Effector memory CD8-positive, alpha-beta T cell (primary cell): ENCODE data around the gene TMEM171.

Experiments used
- ATAC-seq: fragments of 150-1000 bp; cut with Tn5 transposase; replicated peaks from 2 replicates; pipeline ENCODE4 v1.10.0; 2021; ENCODE audit warnings: mild to moderate bottlenecking, moderate library complexity
- DNase-seq, 3 experiments: peaks; one replicate each; pipeline ENCODE4 v3.0.0; 2021
- H3K27ac Mint-ChIP-seq, 2 donors: one replicate each; pipeline ENCODE4 v1.8.0; 2022; ENCODE audit warnings: mild to moderate bottlenecking in 2 of 2, mixed read lengths in 2 of 2, moderate library complexity in 2 of 2
- H3K27me3 Mint-ChIP-seq, 2 donors: one replicate each; pipeline ENCODE4 v1.8.0; 2022; ENCODE audit warnings: mixed read lengths in 2 of 2
- H3K36me3 Mint-ChIP-seq: one replicate; pipeline ENCODE4 v1.8.0; 2022; ENCODE audit warnings: mild to moderate bottlenecking, moderate library complexity, mixed read lengths; ENCODE audit not compliant: insufficient read depth
- H3K4me1 Mint-ChIP-seq, 2 donors: one replicate each; pipeline ENCODE4 v1.8.0; 2022; ENCODE audit warnings: low read depth in 2 of 2, mixed read lengths in 2 of 2
- H3K4me3 Mint-ChIP-seq, 2 donors: one replicate each; pipeline ENCODE4 v1.8.0; 2022; ENCODE audit warnings: mild to moderate bottlenecking in 2 of 2, mixed read lengths in 2 of 2, moderate library complexity in 2 of 2
- H3K9me3 Mint-ChIP-seq, 2 donors: one replicate each; pipeline ENCODE4 v1.8.0; 2022; ENCODE audit warnings: mixed read lengths in 2 of 2
- total RNA-seq, 9 experiments: gene quantifications; one replicate each; lab custom pipeline; 2026; lab: John Stamatoyannopoulos, UW

TMEM171 gene
- total RNA-seq = 0 to 6.1 (median 0.17) reads per million in 9 experiments

DNA sequence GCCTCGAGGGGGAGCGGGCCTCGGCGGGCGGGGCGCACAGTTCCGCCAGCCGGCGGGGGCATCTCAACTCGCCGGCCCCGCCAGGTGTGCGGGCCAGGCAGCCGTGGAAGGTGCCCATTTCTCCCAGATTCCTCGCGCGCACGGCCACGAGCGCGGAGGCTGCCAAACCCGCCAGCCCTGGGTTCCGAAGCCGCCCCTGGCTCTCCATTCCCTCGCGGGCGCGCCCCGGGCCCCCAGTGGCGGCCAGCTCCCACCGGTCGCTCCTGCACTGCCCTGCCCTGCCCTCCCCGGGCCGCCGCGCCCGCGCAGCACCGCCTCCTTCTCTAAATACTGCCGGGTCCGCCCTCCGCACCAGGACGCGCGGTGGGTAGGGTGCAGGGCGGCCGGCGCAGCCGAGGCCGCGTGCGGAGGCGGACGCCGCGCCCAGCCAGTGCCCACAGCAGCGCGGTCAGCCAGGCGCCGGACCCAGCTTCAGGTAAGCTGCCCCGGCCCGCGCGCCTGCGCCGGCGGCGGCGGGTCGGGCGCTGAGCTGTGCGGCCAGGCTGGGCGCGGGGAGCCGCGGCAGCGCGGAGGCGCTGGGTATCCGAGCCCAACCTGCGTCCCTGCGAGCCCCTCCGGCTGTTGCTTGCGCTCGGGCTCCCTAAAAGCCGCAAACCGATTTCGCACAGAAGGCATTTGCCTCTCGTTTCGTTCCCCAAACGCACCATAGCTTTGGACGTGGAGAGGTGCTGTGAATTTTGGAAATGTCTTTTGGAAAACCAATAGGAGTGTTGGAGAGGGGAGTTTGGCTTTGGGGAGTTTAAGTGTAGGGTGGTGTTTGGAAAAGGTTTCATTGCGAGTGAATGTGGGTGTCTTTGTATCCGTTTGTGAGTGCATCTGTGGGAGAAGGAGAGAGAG is at the start of gene TMEM171:
TSS of gene TMEM171 (plus strand) at position 354 of the 897 bp plus-strand sequence. CDS start 2,799 bp downstream, outside the sequence.
- H3K27me3 Mint-ChIP-seq = peaks cover 40 to 46% of the 10 kb centered on the region in 2 donors
- peak within 1 kb of the TSS; percentile 70 to 86 for H3K4me3 Mint-ChIP-seq
- DNase-seq = peak in 1 of 3 experiments; percentile 21
- H3K27ac Mint-ChIP-seq = peak within 1 kb of the TSS; percentile 59 to 93
- peak; percentile 61 for ATAC-seq
- H3K4me1 Mint-ChIP-seq = peaks cover 28 to 32% of the 10 kb centered on the region in 2 donors
- H3K9me3 Mint-ChIP-seq = no peaks in the 10 kb centered on the region
- peaks cover 11% of the 10 kb centered on the region for H3K36me3 Mint-ChIP-seq

GRCh38 chr5:73081093-73081492 is 39.3 kb upstream of the TMEM171 start:
- H3K27ac Mint-ChIP-seq = no peak overlapping the region
- H3K27me3 Mint-ChIP-seq = no peaks in the 10 kb centered on the region
- H3K4me3 Mint-ChIP-seq = no peak overlapping the region
- H3K9me3 Mint-ChIP-seq = no peaks in the 10 kb centered on the region
- peaks cover 5% of the 10 kb centered on the region for H3K36me3 Mint-ChIP-seq
- no peak for ATAC-seq
- no peak for DNase-seq
- H3K4me1 Mint-ChIP-seq = no peaks in the 10 kb centered on the region

DNA sequence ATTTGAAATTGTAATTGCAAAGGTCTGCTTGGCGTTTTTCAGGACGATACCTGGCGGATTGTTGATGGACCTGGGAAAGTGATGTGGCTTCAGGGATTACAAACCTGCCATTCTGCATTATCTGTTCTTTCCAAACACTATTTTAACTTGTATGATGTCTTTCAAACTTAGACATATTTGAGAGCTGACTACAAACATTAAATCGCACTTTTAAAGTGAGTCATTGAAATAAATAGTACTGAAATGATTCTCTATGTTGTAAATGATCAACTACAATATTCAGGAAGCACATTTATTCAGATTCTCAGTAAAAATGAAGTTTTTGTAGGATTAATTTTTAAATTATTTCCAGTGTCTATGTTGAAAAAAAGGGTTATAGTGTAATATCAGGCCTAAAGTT is 32.3 kb upstream of the TMEM171 start:
- Mint-ChIP-seq H3K36me3 (peaks cover 5% of the 10 kb centered on the region), H3K27me3 (no peaks in the 10 kb centered on the region), H3K9me3 (no peaks in the 10 kb centered on the region), H3K4me3 (no peak overlapping the region), H3K4me1 (no peaks in the 10 kb centered on the region), H3K27ac (no peak overlapping the region)
- DNase-seq (no peak), ATAC-seq (no peak)

DNA sequence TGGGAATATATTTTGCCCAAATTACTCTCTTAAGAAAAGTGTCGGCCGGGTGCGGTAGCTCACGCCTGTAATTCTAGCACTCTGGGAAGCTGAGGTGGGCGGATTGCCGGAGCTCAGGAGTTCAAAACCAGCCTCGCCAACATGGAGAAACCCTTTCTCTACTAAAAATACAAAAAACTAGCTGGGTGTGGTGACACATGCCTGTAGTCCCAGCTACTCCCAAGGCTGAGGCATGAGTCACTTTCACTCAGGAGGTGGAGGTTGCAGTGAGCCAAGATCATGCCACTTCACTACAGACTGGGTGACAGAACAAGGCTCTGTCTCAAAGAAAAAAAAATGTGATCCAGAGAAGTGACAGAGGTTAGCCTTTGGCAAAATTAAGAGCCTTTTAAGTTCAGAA is 26.4 kb upstream of the TMEM171 start:
- Mint-ChIP-seq H3K4me3 (no peak overlapping the region), H3K9me3 (no peaks in the 10 kb centered on the region), H3K4me1 (peaks cover 11 to 15% of the 10 kb centered on the region in 2 donors), H3K27me3 (no peaks in the 10 kb centered on the region), H3K27ac (no peak overlapping the region), H3K36me3 (no peaks in the 10 kb centered on the region)
- DNase-seq (no peak), ATAC-seq (no peak)

GRCh38 chr5:73094415-73094814 is 26.0 kb upstream of the TMEM171 start:
- no peaks in the 10 kb centered on the region for H3K36me3 Mint-ChIP-seq
- no peak for DNase-seq
- no peak overlapping the region for H3K27ac Mint-ChIP-seq
- H3K4me3 Mint-ChIP-seq = no peak overlapping the region
- H3K9me3 Mint-ChIP-seq = no peaks in the 10 kb centered on the region
- no peak for ATAC-seq
- peaks cover 11 to 15% of the 10 kb centered on the region in 2 donors for H3K4me1 Mint-ChIP-seq
- no peaks in the 10 kb centered on the region for H3K27me3 Mint-ChIP-seq

DNA sequence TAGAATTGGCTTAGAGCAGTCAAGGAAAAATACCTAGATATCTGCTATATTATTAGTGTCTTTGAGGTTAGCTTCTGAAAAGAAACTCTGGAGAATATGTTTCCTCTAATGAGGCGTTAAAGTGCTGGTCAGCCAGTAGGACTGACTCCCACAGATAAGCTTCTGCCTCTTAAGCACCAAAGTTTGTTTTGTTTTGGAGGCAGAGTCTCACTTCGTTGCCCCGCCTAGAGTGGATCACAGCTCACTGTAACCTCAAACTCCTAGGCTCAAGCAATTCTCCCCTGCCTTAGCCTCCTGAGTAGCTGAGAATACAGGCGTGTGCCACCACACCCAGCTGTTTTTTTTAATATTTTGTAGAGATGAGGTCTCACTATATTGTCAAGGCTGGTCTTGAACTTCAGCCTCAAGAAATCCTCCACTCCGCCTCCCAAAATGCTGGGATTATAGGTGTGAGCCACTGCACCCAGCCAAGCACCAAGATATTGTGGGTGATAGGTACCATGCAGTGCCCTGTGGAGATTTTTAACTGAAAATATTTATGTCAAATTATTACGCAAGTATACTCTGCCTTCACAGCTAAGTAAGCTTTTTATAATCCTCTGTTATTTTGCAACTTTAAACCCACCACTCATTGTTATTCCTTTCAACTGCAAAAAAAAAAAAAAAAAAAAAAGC is 24.7 kb upstream of the TMEM171 start:
- DNase-seq (no peak), ATAC-seq (peak; percentile 59)
- Mint-ChIP-seq H3K36me3 (no peaks in the 10 kb centered on the region), H3K27me3 (no peaks in the 10 kb centered on the region), H3K9me3 (no peaks in the 10 kb centered on the region), H3K4me3 (peak overlapping the region; percentile 20 to 43), H3K4me1 (peaks cover 11 to 15% of the 10 kb centered on the region in 2 donors), H3K27ac (peak overlapping the region; percentile 80 to 87)

- peak overlapping the region; percentile 80 to 87 for H3K27ac Mint-ChIP-seq
- peak overlapping the region; percentile 20 to 43 for H3K4me3 Mint-ChIP-seq
- H3K27me3 Mint-ChIP-seq = no peaks in the 10 kb centered on the region
- DNase-seq (peak in 2 of 3 experiments; percentile 4 to 7), ATAC-seq (peak; percentile 93)
- no peaks in the 10 kb centered on the region for H3K36me3 Mint-ChIP-seq
- H3K9me3 Mint-ChIP-seq = no peaks in the 10 kb centered on the region
- H3K4me1 Mint-ChIP-seq = peaks cover 11 to 15% of the 10 kb centered on the region in 2 donors
These were observed 24.2 kb upstream of the TMEM171 start for GRCh38 chr5:73096239-73096575.

DNA sequence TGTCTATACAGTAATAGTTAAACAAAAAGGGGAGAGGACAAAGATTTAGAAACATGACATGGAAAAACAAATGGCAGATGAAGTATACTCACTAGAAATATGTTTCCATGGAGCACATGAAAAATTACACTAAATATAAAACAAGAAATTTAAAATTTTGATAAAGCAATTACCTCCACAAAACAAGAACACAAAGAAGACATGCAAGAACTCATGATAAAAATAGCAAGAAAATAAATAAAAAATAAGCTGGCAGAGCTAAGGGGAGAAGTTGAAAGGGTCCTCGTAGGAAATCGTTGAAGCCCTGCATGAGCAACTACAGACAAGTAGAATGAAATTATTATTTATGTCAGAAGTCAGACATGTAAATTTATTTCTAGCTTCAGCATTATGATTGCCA is 22.6 kb upstream of the TMEM171 start:
- Mint-ChIP-seq H3K4me1 (peaks cover 11 to 15% of the 10 kb centered on the region in 2 donors), H3K27me3 (no peaks in the 10 kb centered on the region), H3K4me3 (no peak overlapping the region), H3K27ac (no peak overlapping the region), H3K36me3 (no peaks in the 10 kb centered on the region), H3K9me3 (no peaks in the 10 kb centered on the region)
- no peak for ATAC-seq
- DNase-seq = no peak

DNA sequence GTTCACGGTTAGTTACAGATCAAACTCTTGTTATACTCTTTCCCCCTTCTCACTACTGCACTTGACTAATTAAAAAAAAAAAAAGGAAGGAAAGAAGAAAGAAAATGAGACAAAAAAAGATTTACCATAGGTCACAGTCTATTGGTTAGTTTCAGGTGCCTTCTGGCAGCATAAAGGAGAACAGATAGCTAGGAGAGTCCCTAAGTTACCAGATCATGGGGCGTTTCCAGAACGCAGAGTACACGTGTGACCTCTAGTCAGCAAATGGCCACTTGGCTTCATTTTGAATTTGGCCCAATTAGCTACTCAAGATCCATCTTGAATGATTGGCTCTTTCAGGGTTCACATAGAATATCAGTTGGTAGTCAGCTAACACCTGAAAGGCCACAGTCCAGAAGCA is 20.3 kb upstream of the TMEM171 start:
- H3K36me3 Mint-ChIP-seq = no peaks in the 10 kb centered on the region
- no peak overlapping the region for H3K4me3 Mint-ChIP-seq
- no peaks in the 10 kb centered on the region for H3K9me3 Mint-ChIP-seq
- H3K27me3 Mint-ChIP-seq = peaks cover 0 to 12% of the 10 kb centered on the region in 2 donors
- peaks cover 11 to 15% of the 10 kb centered on the region in 2 donors for H3K4me1 Mint-ChIP-seq
- no peak overlapping the region for H3K27ac Mint-ChIP-seq
- no peak for ATAC-seq
- no peak for DNase-seq

GRCh38 chr5:73103870-73104299 is 16.5 kb upstream of the TMEM171 start:
- ATAC-seq = no peak
- H3K27ac Mint-ChIP-seq = no peak overlapping the region
- peaks cover 5 to 18% of the 10 kb centered on the region in 2 donors for H3K27me3 Mint-ChIP-seq
- no peak overlapping the region for H3K4me3 Mint-ChIP-seq
- no peak for DNase-seq
- H3K4me1 Mint-ChIP-seq = no peaks in the 10 kb centered on the region
- H3K36me3 Mint-ChIP-seq = no peaks in the 10 kb centered on the region
- no peaks in the 10 kb centered on the region for H3K9me3 Mint-ChIP-seq

DNA sequence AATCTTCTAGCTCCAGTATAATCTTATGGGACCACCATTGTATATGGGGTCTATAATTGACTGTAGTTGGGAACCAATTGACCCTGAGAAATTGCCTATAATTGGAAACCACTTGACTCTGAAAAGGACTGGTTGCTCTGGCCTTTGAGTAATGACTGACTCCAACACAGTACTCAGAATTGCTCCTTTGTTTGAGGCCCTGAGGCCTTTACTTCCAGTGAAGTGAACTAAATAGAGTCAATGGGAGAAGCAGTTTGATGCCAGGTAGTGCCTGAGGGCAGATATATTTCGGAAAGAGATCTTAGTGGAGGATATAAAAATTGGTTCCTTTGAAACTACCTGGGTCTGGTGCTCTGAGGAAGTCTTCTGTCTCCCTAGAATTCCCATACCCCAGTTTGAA is 16.0 kb upstream of the TMEM171 start:
- ATAC-seq (no peak), DNase-seq (no peak)
- no peaks in the 10 kb centered on the region for H3K36me3 Mint-ChIP-seq
- H3K4me1 Mint-ChIP-seq = no peaks in the 10 kb centered on the region
- peaks cover 10 to 20% of the 10 kb centered on the region in 2 donors for H3K27me3 Mint-ChIP-seq
- no peaks in the 10 kb centered on the region for H3K9me3 Mint-ChIP-seq
- no peak overlapping the region for H3K4me3 Mint-ChIP-seq
- H3K27ac Mint-ChIP-seq = no peak overlapping the region

DNA sequence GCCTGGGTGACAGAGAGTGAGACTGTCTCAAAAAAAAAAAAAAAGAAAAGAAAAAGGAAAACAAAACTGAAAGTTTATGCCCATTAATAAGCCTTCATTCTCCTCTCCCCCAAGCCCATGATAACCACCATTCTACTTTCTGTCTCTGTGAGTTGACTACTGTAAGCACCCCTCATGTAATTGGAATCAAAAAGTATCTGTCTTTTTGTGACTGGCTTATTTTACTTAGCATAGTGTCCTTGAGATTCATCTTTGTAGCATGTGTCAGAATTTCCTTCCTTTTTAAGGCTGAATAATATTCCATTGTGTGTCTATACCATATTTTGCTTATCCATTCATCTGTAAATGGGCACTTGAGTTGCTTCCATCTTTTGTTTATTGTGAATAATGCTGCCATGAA is 14.0 kb upstream of the TMEM171 start:
- no peaks in the 10 kb centered on the region for H3K36me3 Mint-ChIP-seq
- ATAC-seq (no peak), DNase-seq (no peak)
- no peaks in the 10 kb centered on the region for H3K9me3 Mint-ChIP-seq
- no peak overlapping the region for H3K4me3 Mint-ChIP-seq
- H3K27me3 Mint-ChIP-seq = peaks cover 22 to 30% of the 10 kb centered on the region in 2 donors
- no peak overlapping the region for H3K27ac Mint-ChIP-seq
- H3K4me1 Mint-ChIP-seq = no peaks in the 10 kb centered on the region

DNA sequence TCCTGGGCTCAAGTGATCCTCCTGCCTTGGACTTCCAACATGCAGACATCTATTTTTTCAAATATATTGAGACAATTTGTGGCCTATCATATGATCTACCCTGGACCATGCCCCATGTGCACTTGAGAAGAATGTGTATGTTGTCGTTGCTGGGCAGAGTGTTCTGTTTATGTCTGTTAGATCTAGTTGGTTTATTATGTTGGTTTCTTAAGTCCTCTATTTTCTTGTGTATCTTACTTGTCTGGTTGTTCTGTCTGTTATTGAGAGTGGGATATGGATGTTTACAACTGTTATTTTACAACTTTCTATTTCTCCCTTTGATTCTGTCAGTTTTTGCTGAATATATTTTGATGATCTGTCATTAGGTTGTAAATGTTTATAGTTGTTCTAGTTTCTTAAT is 10.2 kb upstream of the TMEM171 start:
- DNase-seq = no peak
- no peaks in the 10 kb centered on the region for H3K9me3 Mint-ChIP-seq
- H3K4me1 Mint-ChIP-seq = peaks cover 0 to 17% of the 10 kb centered on the region in 2 donors
- no peaks in the 10 kb centered on the region for H3K36me3 Mint-ChIP-seq
- peaks cover 35 to 38% of the 10 kb centered on the region in 2 donors for H3K27me3 Mint-ChIP-seq
- H3K4me3 Mint-ChIP-seq = no peak overlapping the region
- no peak overlapping the region for H3K27ac Mint-ChIP-seq
- ATAC-seq = no peak

GRCh38 chr5:73111536-73111935 is 8.8 kb upstream of the TMEM171 start:
- Mint-ChIP-seq H3K36me3 (no peaks in the 10 kb centered on the region), H3K4me3 (no peak overlapping the region), H3K9me3 (no peaks in the 10 kb centered on the region), H3K27ac (no peak overlapping the region), H3K27me3 (peaks cover 36 to 41% of the 10 kb centered on the region in 2 donors), H3K4me1 (peaks cover 0 to 17% of the 10 kb centered on the region in 2 donors)
- no peak for ATAC-seq
- no peak for DNase-seq
